Liver (tissue), 9 donors: ENCODE measurements around the gene CREB5. TPM values are rescaled to one million over a fixed set of nuclear protein-coding genes. Genes with fewer than 3 reads are reported as not detected.

ENCODE experiments used
- DNase-seq: peaks from one replicate; pipeline ENCODE4 v3.0.0-alpha.2; 2017; ENCODE audit warnings: low spot score
- H3K27ac ChIP-seq, 2 donors: one replicate each; pipeline ENCODE4 v1.7.0; 2013; ENCODE audit warnings: inconsistent platforms in 2 of 2, low read length in 2 of 2, control low read depth in 1 of 2, low read depth in 1 of 2, mild to moderate bottlenecking in 1 of 2
- H3K27me3 ChIP-seq, 4 donors: one replicate each; pipeline versions ENCODE4 v1.6.1 to v1.7.0; 2013; ENCODE audit warnings: low read length in 3 of 4, inconsistent platforms in 1 of 4, mild to moderate bottlenecking in 1 of 4, moderate library complexity in 1 of 4; ENCODE audit not compliant: control insufficient read depth in 4 of 4, insufficient read depth in 4 of 4
- H3K36me3 ChIP-seq, 4 donors: one replicate each; pipeline versions ENCODE4 v1.6.1 to v1.7.0; 2013; ENCODE audit warnings: low read length in 3 of 4, mild to moderate bottlenecking in 3 of 4, low read depth in 1 of 4, moderate library complexity in 1 of 4; ENCODE audit not compliant: control insufficient read depth in 4 of 4, insufficient read depth in 3 of 4
- H3K4me1 ChIP-seq, 4 donors: one replicate each; pipeline versions ENCODE4 v1.6.1 to v1.7.0; 2013; ENCODE audit warnings: low read length in 3 of 4, mild to moderate bottlenecking in 3 of 4, moderate library complexity in 1 of 4; ENCODE audit not compliant: control insufficient read depth in 4 of 4, insufficient read depth in 4 of 4
- H3K4me3 ChIP-seq, 3 donors: one replicate each; pipeline versions ENCODE4 v1.6.1 to v1.7.0; 2013; ENCODE audit warnings: low read length in 3 of 3, control low read depth in 1 of 3, low read depth in 1 of 3, mild to moderate bottlenecking in 1 of 3
- H3K9ac ChIP-seq, 2 donors: one replicate each; pipeline ENCODE4 v1.7.0; 2013; ENCODE audit warnings: low read length in 2 of 2, mild to moderate bottlenecking in 2 of 2, moderate library complexity in 2 of 2, control low read depth in 1 of 2, low read depth in 1 of 2
- H3K9me3 ChIP-seq, 4 donors: one replicate each; pipeline versions ENCODE4 v1.6.1 to v1.7.0; 2013; ENCODE audit warnings: low read length in 3 of 4; ENCODE audit not compliant: control insufficient read depth in 4 of 4
- CTCF ChIP-seq: fragments of 150-350 bp; IDR thresholded peaks from 2 replicates; pipeline ENCODE4 v1.5.1; 2017; ENCODE audit warnings: improper control_type of control experiment, low read depth, low read length; ENCODE audit not compliant: missing input control
- EGR1 ChIP-seq, 2 donors: IDR thresholded peaks; 2 replicates each; pipeline ENCODE4 v1.6.1; 2016 to 2018; ENCODE audit warnings: antibody characterized with exemption in 2 of 2, low read depth in 2 of 2
- FOXA1 ChIP-seq: IDR thresholded peaks from 2 replicates; pipeline ENCODE4 v1.6.1; 2016; ENCODE audit warnings: antibody characterized with exemption
- FOXA2 ChIP-seq: IDR thresholded peaks from 2 replicates; pipeline ENCODE4 v1.6.1; 2016; ENCODE audit warnings: antibody characterized with exemption
- GABPA ChIP-seq, 2 donors: IDR thresholded peaks in 1 of 2; conservative IDR thresholded peaks in 1 of 2; 2 replicates each; pipeline ENCODE4 v1.6.1; 2016; ENCODE audit warnings: antibody characterized with exemption in 2 of 2, mild to moderate bottlenecking in 1 of 2, moderate library complexity in 1 of 2
- HNF4A ChIP-seq, 2 donors: conservative IDR thresholded peaks; 2 replicates each; pipeline ENCODE4 v1.6.1; 2016; ENCODE audit warnings: antibody characterized with exemption in 2 of 2, mild to moderate bottlenecking in 2 of 2
- HNF4G ChIP-seq: IDR thresholded peaks from 2 replicates; pipeline ENCODE4 v1.6.1; 2016; ENCODE audit warnings: antibody characterized with exemption
- JUND ChIP-seq, 2 donors: IDR thresholded peaks; 2 replicates each; pipeline ENCODE4 v1.6.1; 2016; ENCODE audit warnings: antibody characterized with exemption in 2 of 2
- MAX ChIP-seq: IDR thresholded peaks from 2 replicates; pipeline ENCODE4 v1.6.1; 2016; ENCODE audit warnings: antibody characterized with exemption
- NR2F2 ChIP-seq: IDR thresholded peaks from 2 replicates; pipeline ENCODE4 v1.6.1; 2016; ENCODE audit warnings: antibody characterized with exemption
- RAD21 ChIP-seq, 2 donors: IDR thresholded peaks; 2 replicates each; pipeline ENCODE4 v1.6.1; 2016; ENCODE audit warnings: antibody characterized with exemption in 2 of 2, mild to moderate bottlenecking in 2 of 2
- REST ChIP-seq: IDR thresholded peaks from 2 replicates; pipeline ENCODE4 v1.6.1; 2016; ENCODE audit warnings: antibody characterized with exemption, mild to moderate bottlenecking
- RXRA ChIP-seq, 2 donors: IDR thresholded peaks; 2 replicates each; pipeline ENCODE4 v1.6.1; 2017 to 2018; ENCODE audit warnings: antibody characterized with exemption in 2 of 2, mild to moderate bottlenecking in 1 of 2
- SP1 ChIP-seq: IDR thresholded peaks from 2 replicates; pipeline ENCODE4 v1.6.1; 2018; ENCODE audit warnings: antibody characterized with exemption, mild to moderate bottlenecking
- TAF1 ChIP-seq: conservative IDR thresholded peaks from 2 replicates; pipeline ENCODE4 v1.6.1; 2016; ENCODE audit warnings: antibody characterized with exemption, mild to moderate bottlenecking
- YY1 ChIP-seq: IDR thresholded peaks from 2 replicates; pipeline ENCODE4 v1.6.1; 2016; ENCODE audit warnings: antibody characterized with exemption, mild to moderate bottlenecking
- ZBTB33 ChIP-seq: IDR thresholded peaks from 2 replicates; pipeline ENCODE4 v1.6.1; 2016; ENCODE audit warnings: antibody characterized with exemption
- WGBS: extraction: QIAGEN DNeasy Blood & Tissue Kit; methylation state at CpG from one replicate; pipeline ENCODE4 v1.1.7; 2013; 5-methylcytosine and 5-hydroxymethylcytosine counted together
- polyA plus RNA-seq, 2 donors: library from polyadenylated mRNA; stranded (reverse) in 1 of 2; unstranded in 1 of 2; fragments of 200-250 nt in 1 of 2; fragments of >200 nt in 1 of 2; fragmentation: Nextera tagmentation in 1 of 2; extraction: Ambion mirVana in 1 of 2; gene quantifications; one replicate each; pipeline versions ENCODE4 v1.2.1 to v1.2.3, GENCODE V29; 2013 to 2015
- total RNA-seq, 2 donors: library from RNA; depleted of rRNA; stranded (reverse); fragments of >200 nt; gene quantifications; one replicate each; pipeline ENCODE4 v1.2.3, GENCODE V29; 2014
- TF ChIP-seq, protein P1 (sequence below): IDR thresholded peaks from 2 replicates; pipeline ENCODE4 v1.6.1; 2016; ENCODE audit warnings: antibody characterized with exemption
- donor health status: healthy.
- donor health status: healthy.
- donor health status: healthy.
- donor health status: healthy.
- donor health status: healthy.

CREB5 gene
- total and polyA plus RNA-seq, 4 donors: 0.25 to 0.92 (median 0.67) TPM

- no peaks in the 10 kb centered on the region for H3K36me3 ChIP-seq
- H3K9me3 ChIP-seq: no peaks in the 10 kb centered on the region
- no peak overlapping the region for H3K4me3 ChIP-seq
- H3K27me3 ChIP-seq: no peaks in the 10 kb centered on the region
- DNase-seq: no peak
- TF ChIP-seq RAD21 (IDR thresholded peaks at IDR 0.05): no peak
- TF ChIP-seq NR2F2: no peak
- no peak for TF ChIP-seq RXRA (IDR thresholded peaks at IDR 0.05)
- TF ChIP-seq TAF1: no peak
- no peak overlapping the region for H3K9ac ChIP-seq
- H3K27ac ChIP-seq: no peak overlapping the region
- H3K4me1 ChIP-seq: no peaks in the 10 kb centered on the region
- WGBS: 62% methylated on average over 4 of the region's 4 CpGs
Observed at GRCh38 chr7:28744951-28745350, 332.6 kb downstream of the CREB5 start.

DNA sequence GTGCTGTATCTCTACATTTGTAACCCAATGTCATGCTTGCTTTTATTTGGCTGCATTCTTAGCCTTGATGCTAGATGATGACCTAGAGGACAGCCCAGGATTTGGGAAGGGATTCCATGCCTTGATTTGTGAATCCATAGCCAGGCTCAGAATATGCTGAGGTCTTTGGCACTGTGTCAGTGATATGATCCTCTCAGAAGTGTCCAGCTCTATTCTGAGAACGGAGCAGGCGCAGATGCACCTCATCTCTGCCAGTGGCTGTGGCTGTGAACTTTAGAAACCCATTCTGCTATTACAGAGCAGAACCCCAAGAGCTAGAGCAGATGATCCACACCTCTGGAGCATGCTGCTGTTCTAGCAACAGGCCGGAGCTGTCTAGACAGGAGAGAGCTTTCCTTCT is 333.0 kb downstream of the CREB5 start:
- no peak overlapping the region for H3K9ac ChIP-seq
- 70% methylated on average over 3 of the region's 3 CpGs for WGBS
- DNase-seq: no peak

More for the DNA sequence above, 333.0 kb downstream of the CREB5 start:
- TF ChIP-seq RAD21 (IDR thresholded peaks at IDR 0.05) (no peak), GABPA (IDR thresholded peaks at IDR 0.05 in 1 of 2, conservative IDR thresholded peaks at IDR 0.05 in 1 of 2) (no peak), NR2F2 (no peak), EGR1 (IDR thresholded peaks at IDR 0.05; ENCODE audit: low read depth in 2 of 2) (no peak), ZBTB33 (no peak), FOXA1 (no peak), RXRA (IDR thresholded peaks at IDR 0.05) (no peak), MAX (no peak), REST (no peak), YY1 (no peak), TAF1 (no peak), FOXA2 (no peak), HNF4A (conservative IDR thresholded peaks at IDR 0.05) (no peak), JUND (IDR thresholded peaks at IDR 0.05) (no peak), CTCF (no peak), SP1 (no peak), HNF4G (no peak)
- TF ChIP-seq, protein P1, sequence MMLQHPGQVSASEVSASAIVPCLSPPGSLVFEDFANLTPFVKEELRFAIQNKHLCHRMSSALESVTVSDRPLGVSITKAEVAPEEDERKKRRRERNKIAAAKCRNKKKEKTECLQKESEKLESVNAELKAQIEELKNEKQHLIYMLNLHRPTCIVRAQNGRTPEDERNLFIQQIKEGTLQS: no peak
- H3K4me3 ChIP-seq: no peak overlapping the region
- no peaks in the 10 kb centered on the region for H3K27me3 ChIP-seq
- H3K27ac ChIP-seq: no peak overlapping the region
- H3K36me3 ChIP-seq: no peaks in the 10 kb centered on the region
- H3K4me1 ChIP-seq: no peaks in the 10 kb centered on the region
- H3K9me3 ChIP-seq: no peaks in the 10 kb centered on the region
